Muscle layer of duodenum (tissue), 2 donors: ENCODE data around the gene HOXD8.

Experiments used
- H3K27ac ChIP-seq: one replicate; pipeline ENCODE4 v1.7.0; 2013; ENCODE audit warnings: mild to moderate bottlenecking, low read length
- H3K27me3 ChIP-seq: one replicate; pipeline ENCODE4 v1.7.0; 2013; ENCODE audit warnings: low read depth, mild to moderate bottlenecking, control low read depth, low read length
- H3K36me3 ChIP-seq, 2 donors: one replicate each; pipeline ENCODE4 v1.7.0; 2013; ENCODE audit warnings: low read length in 2 of 2, control low read depth in 1 of 2, mild to moderate bottlenecking in 1 of 2; ENCODE audit not compliant: insufficient read depth in 2 of 2, control insufficient read depth in 1 of 2
- H3K4me1 ChIP-seq, 2 donors: one replicate each; pipeline ENCODE4 v1.7.0; 2013; ENCODE audit warnings: low read length in 2 of 2, mild to moderate bottlenecking in 2 of 2, control low read depth in 1 of 2, moderate library complexity in 1 of 2; ENCODE audit not compliant: insufficient read depth in 2 of 2, control insufficient read depth in 1 of 2
- H3K4me3 ChIP-seq, 2 donors: one replicate each; pipeline ENCODE4 v1.7.0; 2013; ENCODE audit warnings: low read length in 2 of 2, low read depth in 1 of 2, mild to moderate bottlenecking in 1 of 2
- H3K9me3 ChIP-seq, 2 donors: one replicate each; pipeline ENCODE4 v1.7.0; 2013; ENCODE audit warnings: low read length in 2 of 2, control low read depth in 1 of 2, mild to moderate bottlenecking in 1 of 2; ENCODE audit not compliant: control insufficient read depth in 1 of 2
- donor health status: healthy.

Gene HOXD8

GRCh38 chr2:176114120-176114929 is 15.2 kb upstream of the HOXD8 start:
- Histone ChIP-seq H3K27ac (no peak overlapping the region), H3K27me3 (peaks cover 94% of the 10 kb centered on the region), H3K4me3 (no peak overlapping the region), H3K4me1 (peaks cover 0 to 18% of the 10 kb centered on the region in 2 donors), H3K9me3 (peaks cover 2 to 10% of the 10 kb centered on the region in 2 donors), H3K36me3 (no peaks in the 10 kb centered on the region)

- Histone ChIP-seq H3K27ac (no peak overlapping the region), H3K4me1 (peaks cover 0 to 18% of the 10 kb centered on the region in 2 donors), H3K27me3 (peaks cover 93% of the 10 kb centered on the region), H3K4me3 (no peak overlapping the region), H3K9me3 (peaks cover 2 to 9% of the 10 kb centered on the region in 2 donors), H3K36me3 (no peaks in the 10 kb centered on the region)
Measured at GRCh38 chr2:176114930-176115625, 14.4 kb upstream of the HOXD8 start.

- no peak within 1 kb of the TSS for H3K4me3 ChIP-seq
- H3K27ac ChIP-seq: no peak within 1 kb of the TSS
- no peaks in the 10 kb centered on the region for H3K36me3 ChIP-seq
- H3K4me1 ChIP-seq: peaks cover 0 to 20% of the 10 kb centered on the region in 2 donors
- peaks cover 0 to 2% of the 10 kb centered on the region in 2 donors for H3K9me3 ChIP-seq
- peaks cover 93% of the 10 kb centered on the region for H3K27me3 ChIP-seq
Measured at GRCh38 chr2:176115883-176116813, 13.4 kb upstream of the HOXD8 start, which contains the start of gene HOXD10. HOXD10 (plus strand) TSS chr2:176116778; CDS start chr2:176116834, 56 bp downstream.

- no peaks in the 10 kb centered on the region for H3K36me3 ChIP-seq
- no peak overlapping the region for H3K27ac ChIP-seq
- peaks cover 93% of the 10 kb centered on the region for H3K27me3 ChIP-seq
- peaks cover 0 to 23% of the 10 kb centered on the region in 2 donors for H3K4me1 ChIP-seq
- peaks cover 0 to 2% of the 10 kb centered on the region in 2 donors for H3K9me3 ChIP-seq
- no peak overlapping the region for H3K4me3 ChIP-seq
Measured at GRCh38 chr2:176117162-176117822, 12.2 kb upstream of the HOXD8 start.

GRCh38 chr2:176117823-176118371 is 11.6 kb upstream of the HOXD8 start:
- Histone ChIP-seq H3K4me3 (no peak overlapping the region), H3K27ac (no peak overlapping the region), H3K9me3 (peaks cover 0 to 2% of the 10 kb centered on the region in 2 donors), H3K4me1 (peaks cover 0 to 29% of the 10 kb centered on the region in 2 donors), H3K36me3 (no peaks in the 10 kb centered on the region), H3K27me3 (peaks cover 89% of the 10 kb centered on the region)

GRCh38 chr2:176118601-176119339 is 10.7 kb upstream of the HOXD8 start:
- peaks cover 88% of the 10 kb centered on the region for H3K27me3 ChIP-seq
- H3K36me3 ChIP-seq: no peaks in the 10 kb centered on the region
- H3K27ac ChIP-seq: no peak overlapping the region
- H3K4me1 ChIP-seq: peaks cover 0 to 34% of the 10 kb centered on the region in 2 donors
- H3K9me3 ChIP-seq: peaks cover 0 to 2% of the 10 kb centered on the region in 2 donors
- no peak overlapping the region for H3K4me3 ChIP-seq

- no peak overlapping the region for H3K4me3 ChIP-seq
- peaks cover 0 to 34% of the 10 kb centered on the region in 2 donors for H3K4me1 ChIP-seq
- no peaks in the 10 kb centered on the region for H3K36me3 ChIP-seq
- H3K27ac ChIP-seq: no peak overlapping the region
- peaks cover 91% of the 10 kb centered on the region for H3K27me3 ChIP-seq
- H3K9me3 ChIP-seq: peaks cover 0 to 2% of the 10 kb centered on the region in 2 donors
Measured at GRCh38 chr2:176120364-176121189, 8.9 kb upstream of the HOXD8 start.

GRCh38 chr2:176121190-176122051 is 8.1 kb upstream of the HOXD8 start:
- H3K36me3 ChIP-seq: no peaks in the 10 kb centered on the region

More at GRCh38 chr2:176121190-176122051, 8.1 kb upstream of the HOXD8 start:
- peaks cover 90% of the 10 kb centered on the region for H3K27me3 ChIP-seq
- peaks cover 0 to 2% of the 10 kb centered on the region in 2 donors for H3K9me3 ChIP-seq
- H3K4me3 ChIP-seq: peak overlapping the region in 1 of 2 donors; percentile 66
- H3K4me1 ChIP-seq: peaks cover 0 to 27% of the 10 kb centered on the region in 2 donors
- H3K27ac ChIP-seq: no peak overlapping the region
